Testis (tissue), 3 donors: ENCODE data around the gene RPRML. TPM values are rescaled to one million over a fixed set of nuclear protein-coding genes. Genes with fewer than 3 reads are reported as not detected.
"Not testable (repeated sequence)": the region's sequence is repeated elsewhere in the genome, so short reads cannot be mapped to it uniquely, and the experiment has no call there.

Source experiments
- DNase-seq: peaks from one replicate; pipeline ENCODE4 v3.0.0-alpha.2; 2019
- H3K27ac ChIP-seq, 2 donors: fragments of 200-600 bp; sonication (generic); one replicate each; pipeline ENCODE4 v1.5.1; 2019
- H3K27me3 ChIP-seq: fragments of 200-600 bp; sonication (generic); one replicate; pipeline ENCODE4 v1.5.1; 2019
- H3K36me3 ChIP-seq: fragments of 200-600 bp; sonication (generic); one replicate; pipeline ENCODE4 v1.5.1; 2017; ENCODE audit warnings: low read depth; ENCODE audit errors: missing control alignments
- H3K4me1 ChIP-seq: fragments of 200-600 bp; sonication (generic); one replicate; pipeline ENCODE4 v1.5.1; 2019
- H3K4me3 ChIP-seq, 2 donors: fragments of 200-600 bp; sonication (generic); one replicate each; pipeline ENCODE4 v1.5.1; 2017 to 2019
- H3K9me3 ChIP-seq: fragments of 200-600 bp; sonication (generic); one replicate; pipeline ENCODE4 v1.5.1; 2017
- POLR2A ChIP-seq: fragments of 450-650 bp; IDR thresholded peaks from one replicate; pipeline ENCODE4 v1.6.1; 2017; ENCODE audit warnings: antibody characterized with exemption, mild to moderate bottlenecking, moderate library complexity
- WGBS, 2 donors: methylation state at CpG; one replicate each; pipeline ENCODE4 v1.1.5; 2018; 5-methylcytosine and 5-hydroxymethylcytosine counted together
- intact Hi-C: fragments of 100-400 bp; cut with DNase I; formaldehyde crosslinking; loops from one replicate; pipeline ENCODE4 v1.15.1; 2023; ENCODE audit warnings: low total_unique reads
- polyA plus RNA-seq: library from polyadenylated mRNA; stranded (reverse); fragments of 350-450 nt; fragmentation: Illumina TruSeq; extraction: RNeasy Lipid Tissue Mini Kit (QIAGEN cat#74804); gene quantifications from one replicate; pipeline ENCODE4 v1.2.3, GENCODE V29; 2014; ENCODE audit warnings: low read depth, low replicate concordance; ENCODE audit not compliant: insufficient read depth
- total RNA-seq, 2 donors: library from RNA; depleted of rRNA; stranded (reverse); fragments of >200 nt; gene quantifications; one replicate each; pipeline ENCODE4 v1.2.3, GENCODE V29; 2016
- TF ChIP-seq, protein P1 (sequence below), 3 experiments: fragments of 450-650 bp in 2 of 3; fragments of 200-600 bp in 1 of 3; sonication (generic) in 1 of 3; IDR thresholded peaks; one replicate each; pipeline ENCODE4 v1.5.1; 2016 to 2019; ENCODE audit warnings: antibody characterized with exemption in 3 of 3, mild to moderate bottlenecking in 2 of 3, moderate library complexity in 1 of 3

Gene RPRML
- total and polyA plus RNA-seq, 3 donors from 2014 or later = not detected

DNA sequence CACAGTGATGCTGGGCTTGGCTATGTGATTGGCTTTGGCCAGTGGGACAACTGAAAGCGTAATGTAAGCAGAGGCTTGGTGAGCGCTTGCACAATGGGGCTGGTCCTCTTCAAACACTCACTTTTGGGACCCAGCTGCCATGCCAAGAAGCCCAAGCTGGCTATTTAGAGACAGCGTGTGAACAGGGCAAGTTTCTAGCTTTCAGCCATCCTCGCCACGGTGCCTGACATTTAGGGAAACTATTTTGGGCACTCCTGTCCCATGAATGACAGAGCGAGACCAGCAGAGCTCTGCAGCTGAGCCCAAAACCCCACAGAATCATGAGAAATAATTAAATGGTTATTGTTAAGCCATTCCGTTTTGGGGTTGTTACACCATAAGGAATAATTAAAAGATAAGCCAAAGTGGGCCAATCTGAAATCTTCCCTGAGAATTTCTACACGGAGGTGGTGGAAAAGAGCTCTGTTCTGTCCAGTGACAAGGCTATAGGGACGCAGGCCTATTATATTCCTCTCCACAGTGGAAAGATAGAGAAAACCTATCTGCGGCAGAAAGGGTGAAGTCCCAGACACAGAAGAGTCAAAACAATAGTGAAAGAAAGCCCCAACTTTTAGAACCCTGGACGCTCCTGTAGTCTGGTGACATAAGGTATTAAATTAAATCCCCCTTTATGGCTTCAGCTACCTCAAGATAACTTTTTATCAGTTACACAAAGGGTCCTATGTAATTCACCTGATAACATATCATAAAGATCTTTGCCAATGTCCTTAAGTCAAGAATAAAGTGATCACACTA lies 10.8 kb upstream of the RPRML start:
- no peak for DNase-seq
- intact Hi-C loops = no loop called here
- H3K9me3 ChIP-seq = no peaks in the 10 kb centered on the region
- no peak overlapping the region for H3K4me3 ChIP-seq
- H3K27ac ChIP-seq = no peak overlapping the region
- H3K27me3 ChIP-seq = no peaks in the 10 kb centered on the region
- TF ChIP-seq, protein P1, sequence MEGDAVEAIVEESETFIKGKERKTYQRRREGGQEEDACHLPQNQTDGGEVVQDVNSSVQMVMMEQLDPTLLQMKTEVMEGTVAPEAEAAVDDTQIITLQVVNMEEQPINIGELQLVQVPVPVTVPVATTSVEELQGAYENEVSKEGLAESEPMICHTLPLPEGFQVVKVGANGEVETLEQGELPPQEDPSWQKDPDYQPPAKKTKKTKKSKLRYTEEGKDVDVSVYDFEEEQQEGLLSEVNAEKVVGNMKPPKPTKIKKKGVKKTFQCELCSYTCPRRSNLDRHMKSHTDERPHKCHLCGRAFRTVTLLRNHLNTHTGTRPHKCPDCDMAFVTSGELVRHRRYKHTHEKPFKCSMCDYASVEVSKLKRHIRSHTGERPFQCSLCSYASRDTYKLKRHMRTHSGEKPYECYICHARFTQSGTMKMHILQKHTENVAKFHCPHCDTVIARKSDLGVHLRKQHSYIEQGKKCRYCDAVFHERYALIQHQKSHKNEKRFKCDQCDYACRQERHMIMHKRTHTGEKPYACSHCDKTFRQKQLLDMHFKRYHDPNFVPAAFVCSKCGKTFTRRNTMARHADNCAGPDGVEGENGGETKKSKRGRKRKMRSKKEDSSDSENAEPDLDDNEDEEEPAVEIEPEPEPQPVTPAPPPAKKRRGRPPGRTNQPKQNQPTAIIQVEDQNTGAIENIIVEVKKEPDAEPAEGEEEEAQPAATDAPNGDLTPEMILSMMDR (IDR thresholded peaks at IDR 0.05) = no peak
- TF ChIP-seq POLR2A = no peak
- H3K36me3 ChIP-seq = no peaks in the 10 kb centered on the region
- no peaks in the 10 kb centered on the region for H3K4me1 ChIP-seq
- 69 to 78% methylated on average over 9 to 11 of the region's 11 CpGs for WGBS, 2 donors

DNA sequence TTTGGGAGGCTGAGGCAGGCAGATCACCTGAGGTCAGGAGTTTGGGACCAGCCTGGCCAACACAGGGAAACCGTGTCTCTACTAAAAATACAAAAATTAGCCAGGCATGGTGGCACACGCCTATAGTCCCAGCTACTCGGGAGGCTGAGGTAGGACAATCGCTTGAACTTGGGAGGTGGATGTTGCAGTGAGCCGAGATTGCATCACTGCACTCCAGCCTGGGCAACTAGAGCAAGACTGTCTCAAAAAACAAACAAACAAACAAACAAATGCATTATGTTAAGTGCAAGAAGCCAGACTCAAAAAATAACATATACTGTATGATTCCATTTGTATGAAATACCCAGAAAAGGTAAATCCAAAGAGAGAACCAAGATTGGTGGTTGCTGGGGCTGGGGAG lies 8.9 kb upstream of the RPRML start:
- 86 to 89% methylated on average over 5 of the region's 5 CpGs for WGBS, 2 donors
- intact Hi-C loops, H3K27me3 ChIP-seq: not testable (repeated sequence)

DNA sequence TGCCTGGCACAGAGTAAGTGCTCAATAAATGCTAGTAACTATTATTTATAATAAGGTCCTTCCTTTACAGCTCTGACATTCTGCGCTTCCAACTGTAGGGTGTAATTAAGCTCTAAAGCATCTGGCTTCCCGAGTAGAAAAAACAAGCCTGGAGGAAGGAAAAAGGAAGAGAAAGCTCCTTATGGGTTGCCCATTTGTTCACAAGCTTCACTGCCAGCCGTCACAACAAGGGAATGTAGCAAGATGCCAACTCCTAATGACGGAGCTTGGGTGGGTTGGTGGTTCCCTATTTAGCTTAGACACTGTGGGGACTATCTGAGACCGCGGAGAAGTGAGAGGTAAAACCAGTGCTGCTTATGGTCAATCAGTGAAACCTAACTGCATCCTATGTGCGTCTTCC lies 7.3 kb upstream of the RPRML start:
- Histone ChIP-seq H3K27me3 (no peaks in the 10 kb centered on the region), H3K4me1 (no peaks in the 10 kb centered on the region), H3K9me3 (no peaks in the 10 kb centered on the region), H3K4me3 (no peak overlapping the region), H3K27ac (no peak overlapping the region), H3K36me3 (no peaks in the 10 kb centered on the region)
- DNase-seq = no peak
- 87 to 88% methylated on average over 7 of the region's 7 CpGs for WGBS, 2 donors
- TF ChIP-seq, protein P1 (IDR thresholded peaks at IDR 0.05) = no peak
- no peak for TF ChIP-seq POLR2A
- intact Hi-C loops = no loop called here

More for the DNA sequence above, 8.9 kb upstream of the RPRML start:
- not testable (repeated sequence) for H3K4me1 ChIP-seq, H3K9me3 ChIP-seq, DNase-seq, H3K27ac ChIP-seq, H3K4me3 ChIP-seq, H3K36me3 ChIP-seq

DNA sequence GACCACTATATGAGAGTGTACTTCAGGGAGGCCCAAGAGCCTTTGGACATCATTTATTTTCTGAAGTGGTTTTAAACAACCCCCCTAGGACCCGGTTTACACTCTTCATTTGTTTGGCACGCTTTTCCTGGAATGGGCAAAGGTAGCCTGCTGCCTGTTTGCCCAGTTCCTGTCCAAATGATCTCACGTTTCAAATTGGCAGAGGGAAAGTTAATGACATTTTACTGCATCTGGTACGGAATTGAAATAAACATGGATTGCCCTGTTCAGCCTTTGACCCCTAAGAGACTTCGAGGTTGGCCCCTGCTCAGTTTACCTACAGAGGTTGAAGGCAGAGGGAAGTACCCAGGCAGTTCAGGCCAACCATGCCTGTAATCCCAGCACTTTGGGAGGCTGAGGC lies 5.8 kb upstream of the RPRML start:
- TF ChIP-seq POLR2A = no peak
- TF ChIP-seq, protein P1 (IDR thresholded peaks at IDR 0.05) = no peak
- Histone ChIP-seq H3K27me3 (no peaks in the 10 kb centered on the region), H3K4me1 (no peaks in the 10 kb centered on the region), H3K9me3 (no peaks in the 10 kb centered on the region), H3K4me3 (no peak overlapping the region), H3K27ac (no peak overlapping the region), H3K36me3 (no peaks in the 10 kb centered on the region)
- WGBS, 2 donors = 71 to 77% methylated on average over 5 of the region's 5 CpGs
- intact Hi-C loops = no loop called here
- DNase-seq = no peak

DNA sequence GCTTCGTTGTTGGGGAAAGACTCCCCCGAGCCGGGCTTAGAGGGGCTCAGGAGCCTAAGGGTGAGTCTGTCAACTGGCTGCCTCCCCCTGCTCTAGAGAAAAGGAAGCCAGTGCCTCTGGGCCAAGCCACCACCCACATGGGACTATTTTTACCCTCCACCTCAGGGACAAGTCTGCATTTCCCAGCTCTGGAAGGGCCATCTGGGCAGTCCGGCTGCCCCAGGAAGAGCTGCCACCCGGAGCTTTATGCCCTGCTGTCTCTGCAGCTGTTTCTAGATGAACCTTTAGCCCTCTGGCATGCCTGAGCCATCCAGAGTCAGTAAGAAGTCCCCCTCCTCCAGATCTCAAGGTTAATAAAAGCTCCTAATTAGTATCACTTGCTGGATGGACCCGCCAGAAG lies 5.3 kb upstream of the RPRML start:
- WGBS, 2 donors = 50 to 66% methylated on average over 6 of the region's 6 CpGs
- Histone ChIP-seq H3K36me3 (no peaks in the 10 kb centered on the region), H3K27me3 (no peaks in the 10 kb centered on the region), H3K27ac (no peak overlapping the region), H3K4me3 (no peak overlapping the region), H3K9me3 (no peaks in the 10 kb centered on the region), H3K4me1 (no peaks in the 10 kb centered on the region)
- intact Hi-C loops = no loop called here
- no peak for TF ChIP-seq POLR2A
- TF ChIP-seq, protein P1 (IDR thresholded peaks at IDR 0.05) = no peak
- DNase-seq = no peak
